HepG2 (cell line): ENCODE measurements around the gene PHF14. TPM values are rescaled to one million over a fixed set of nuclear protein-coding genes. Genes with fewer than 3 reads are reported as not detected.

Experiments used
- HES4 ChIP-seq: sonication (generic); formaldehyde crosslinking; IDR thresholded peaks from 2 replicates; pipeline ENCODE4 v1.9.0; 2021; ENCODE audit warnings: mild to moderate bottlenecking, missing genetic modification reagents, borderline replicate concordance
- KAT2B ChIP-seq: fragments of 150-350 bp; IDR thresholded peaks from 2 replicates; pipeline ENCODE4 v1.6.1; 2014; ENCODE audit warnings: low read depth, low read length, borderline replicate concordance
- KAT7 ChIP-seq: IDR thresholded peaks from 2 replicates; pipeline ENCODE4 v1.6.1; 2018; ENCODE audit warnings: borderline replicate concordance, missing compliant biosample characterization
- KDM5A ChIP-seq: fragments of 200-600 bp; sonication (generic); IDR thresholded peaks from 2 replicates; pipeline ENCODE4 v1.7.0; 2018; ENCODE audit warnings: antibody characterized with exemption, mild to moderate bottlenecking, low read length, borderline replicate concordance
- RFX3 ChIP-seq: IDR thresholded peaks from 2 replicates; pipeline ENCODE4 v1.6.1; 2016; ENCODE audit warnings: missing biosample characterization, missing genetic modification reagents
- RXRA ChIP-seq: sonication (generic); formaldehyde crosslinking; IDR thresholded peaks from 2 replicates; pipeline ENCODE4 v1.5.1; 2020; ENCODE audit warnings: missing genetic modification reagents
- SMC3 ChIP-seq: IDR thresholded peaks from 2 replicates; pipeline ENCODE4 v1.6.1; 2011; ENCODE audit warnings: low read length, improper control_type of control experiment
- SNRNP70 ChIP-seq: fragments of 200-400 bp; formaldehyde crosslinking; IDR thresholded peaks from 2 replicates; pipeline ENCODE4 v1.6.1; 2017; ENCODE audit warnings: mild to moderate bottlenecking, low read depth, low read length, moderate library complexity
- SRF ChIP-seq: IDR thresholded peaks from 2 replicates; pipeline ENCODE4 v1.6.1; 2011; ENCODE audit warnings: mild to moderate bottlenecking, low read depth, low read length, moderate library complexity
- STAT5B ChIP-seq: sonication (generic); formaldehyde crosslinking; IDR thresholded peaks from 2 replicates; pipeline ENCODE4 v1.4.0; 2020; ENCODE audit warnings: missing genetic modification reagents
- ZFP1 ChIP-seq: IDR thresholded peaks from 2 replicates; pipeline ENCODE4 v1.6.1; 2016
- ZFP62 ChIP-seq: sonication (generic); formaldehyde crosslinking; IDR thresholded peaks from 2 replicates; pipeline ENCODE4 v1.4.0; 2020; ENCODE audit warnings: missing genetic modification reagents
- ZSCAN22 ChIP-seq: sonication (generic); formaldehyde crosslinking; IDR thresholded peaks from 2 replicates; pipeline ENCODE4 v1.4.0; 2020; ENCODE audit warnings: mild to moderate bottlenecking, missing genetic modification reagents
- polyA plus RNA-seq, 8 experiments: library from polyadenylated mRNA; depleted of rRNA in 3 of 8; stranded (reverse) in 7 of 8; unstranded in 1 of 8; fragments of >200 nt; fragmentation: Illumina TruSeq in 4 of 8; extraction: Trizol in 4 of 8; gene quantifications; 2 replicates each; pipeline versions ENCODE4 v1.2.1 to v1.2.3, GENCODE V29; 2011 to 2016; ENCODE audit warnings: low read depth in 4 of 8, missing spikeins in 1 of 8, mixed read lengths in 1 of 8; ENCODE audit not compliant: insufficient read depth in 1 of 8
- total RNA-seq, 5 experiments: library from RNA; depleted of rRNA; stranded (reverse); fragments of >200 nt; fragmentation: Illumina TruSeq; extraction: Trizol; gene quantifications; 2 replicates each; pipeline ENCODE4 v1.2.3, GENCODE V29; 2016; ENCODE audit warnings: low read depth in 1 of 5
- TF ChIP-seq, protein P1 (sequence below), 2 experiments: fragments of 450-650 bp in 1 of 2; sonication (generic) in 1 of 2; formaldehyde crosslinking in 1 of 2; IDR thresholded peaks; 2 replicates each; pipeline versions ENCODE4 v1.6.1 to v1.8.0; 2016 to 2022; ENCODE audit warnings: antibody characterized with exemption in 1 of 2, mild to moderate bottlenecking in 1 of 2, missing genetic modification reagents in 1 of 2
- TF ChIP-seq, protein P2 (sequence below): sonication (generic); formaldehyde crosslinking; conservative IDR thresholded peaks from 2 replicates; pipeline ENCODE4 v1.4.0; 2020; ENCODE audit warnings: missing genetic modification reagents
- TF ChIP-seq, protein P3 (sequence below): sonication (generic); formaldehyde crosslinking; IDR thresholded peaks from 2 replicates; pipeline ENCODE4 v1.4.0; 2020; ENCODE audit warnings: mild to moderate bottlenecking, missing genetic modification reagents

Gene PHF14
- total and polyA plus RNA-seq, 2 of the 13 experiments (the other 11 are each of a cell fraction or from before 2014, with no cell fraction given) = 18.9 to 68.7 TPM

DNA sequence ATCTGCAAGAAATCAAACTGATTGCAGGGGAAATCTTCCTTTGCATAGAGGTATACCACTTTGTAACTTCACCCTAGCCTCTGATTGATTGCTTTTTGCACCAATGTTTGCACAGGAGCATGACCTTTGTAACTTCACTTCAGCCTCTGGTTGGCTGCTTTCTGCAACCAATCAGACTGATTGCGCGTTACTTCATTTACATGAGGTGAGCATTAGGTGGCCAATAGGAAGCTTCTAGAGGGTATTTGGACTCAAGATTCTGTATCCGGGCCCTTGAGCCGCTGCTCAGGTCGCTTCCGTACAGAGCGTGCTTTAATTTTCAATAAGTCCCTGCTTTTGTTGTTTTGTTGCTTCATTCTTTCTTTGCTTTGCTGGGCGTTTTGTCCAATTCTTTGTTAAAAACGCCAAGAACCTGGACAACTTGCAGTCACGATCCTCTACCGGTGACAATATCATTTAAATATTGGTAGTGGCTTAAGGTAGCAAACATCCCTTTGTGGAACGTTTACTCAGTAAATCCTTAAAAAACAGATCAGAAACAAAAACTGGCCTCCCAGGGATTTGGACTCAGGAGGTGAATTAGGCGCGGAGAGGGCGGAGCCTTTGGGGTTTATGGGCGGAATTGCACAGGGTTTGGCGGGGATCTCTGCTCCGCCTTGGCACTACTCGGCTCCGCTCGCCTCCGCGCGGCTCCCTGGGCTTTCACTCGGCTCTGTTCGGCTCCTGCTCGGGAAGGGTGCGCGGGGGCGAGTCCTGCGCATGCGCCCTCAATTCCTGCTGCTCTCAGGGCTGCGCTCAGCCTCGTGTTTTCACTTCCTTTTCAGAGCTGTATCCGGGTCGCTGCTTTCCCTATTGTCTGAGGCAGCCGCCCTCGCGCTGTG, at the start of gene PHF14 (continued):
- TF ChIP-seq, protein P1, sequence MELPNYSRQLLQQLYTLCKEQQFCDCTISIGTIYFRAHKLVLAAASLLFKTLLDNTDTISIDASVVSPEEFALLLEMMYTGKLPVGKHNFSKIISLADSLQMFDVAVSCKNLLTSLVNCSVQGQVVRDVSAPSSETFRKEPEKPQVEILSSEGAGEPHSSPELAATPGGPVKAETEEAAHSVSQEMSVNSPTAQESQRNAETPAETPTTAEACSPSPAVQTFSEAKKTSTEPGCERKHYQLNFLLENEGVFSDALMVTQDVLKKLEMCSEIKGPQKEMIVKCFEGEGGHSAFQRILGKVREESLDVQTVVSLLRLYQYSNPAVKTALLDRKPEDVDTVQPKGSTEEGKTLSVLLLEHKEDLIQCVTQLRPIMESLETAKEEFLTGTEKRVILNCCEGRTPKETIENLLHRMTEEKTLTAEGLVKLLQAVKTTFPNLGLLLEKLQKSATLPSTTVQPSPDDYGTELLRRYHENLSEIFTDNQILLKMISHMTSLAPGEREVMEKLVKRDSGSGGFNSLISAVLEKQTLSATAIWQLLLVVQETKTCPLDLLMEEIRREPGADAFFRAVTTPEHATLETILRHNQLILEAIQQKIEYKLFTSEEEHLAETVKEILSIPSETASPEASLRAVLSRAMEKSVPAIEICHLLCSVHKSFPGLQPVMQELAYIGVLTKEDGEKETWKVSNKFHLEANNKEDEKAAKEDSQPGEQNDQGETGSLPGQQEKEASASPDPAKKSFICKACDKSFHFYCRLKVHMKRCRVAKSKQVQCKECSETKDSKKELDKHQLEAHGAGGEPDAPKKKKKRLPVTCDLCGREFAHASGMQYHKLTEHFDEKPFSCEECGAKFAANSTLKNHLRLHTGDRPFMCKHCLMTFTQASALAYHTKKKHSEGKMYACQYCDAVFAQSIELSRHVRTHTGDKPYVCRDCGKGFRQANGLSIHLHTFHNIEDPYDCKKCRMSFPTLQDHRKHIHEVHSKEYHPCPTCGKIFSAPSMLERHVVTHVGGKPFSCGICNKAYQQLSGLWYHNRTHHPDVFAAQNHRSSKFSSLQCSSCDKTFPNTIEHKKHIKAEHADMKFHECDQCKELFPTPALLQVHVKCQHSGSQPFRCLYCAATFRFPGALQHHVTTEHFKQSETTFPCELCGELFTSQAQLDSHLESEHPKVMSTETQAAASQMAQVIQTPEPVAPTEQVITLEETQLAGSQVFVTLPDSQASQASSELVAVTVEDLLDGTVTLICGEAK (IDR thresholded peaks at IDR 0.05) = no peak
- TF ChIP-seq, protein P1 (CRISPR knock-in tag; IDR thresholded peaks at IDR 0.05) = no peak
- TF ChIP-seq ZFP62 (CRISPR knock-in tag) (no peak), STAT5B (no peak), ZFP1 (CRISPR knock-in tag) (no peak), SRF (no peak), KAT2B (no peak), SNRNP70 (no peak), KDM5A (peak; percentile 77; the same call in 1 of the 2 replicates), HES4 (no peak), RXRA (CRISPR knock-in tag) (no peak), RFX3 (CRISPR knock-in tag) (no peak), SMC3 (no peak), KAT7 (CRISPR knock-in tag) (no peak), ZSCAN22 (CRISPR knock-in tag) (no peak)
- TF ChIP-seq, protein P2, sequence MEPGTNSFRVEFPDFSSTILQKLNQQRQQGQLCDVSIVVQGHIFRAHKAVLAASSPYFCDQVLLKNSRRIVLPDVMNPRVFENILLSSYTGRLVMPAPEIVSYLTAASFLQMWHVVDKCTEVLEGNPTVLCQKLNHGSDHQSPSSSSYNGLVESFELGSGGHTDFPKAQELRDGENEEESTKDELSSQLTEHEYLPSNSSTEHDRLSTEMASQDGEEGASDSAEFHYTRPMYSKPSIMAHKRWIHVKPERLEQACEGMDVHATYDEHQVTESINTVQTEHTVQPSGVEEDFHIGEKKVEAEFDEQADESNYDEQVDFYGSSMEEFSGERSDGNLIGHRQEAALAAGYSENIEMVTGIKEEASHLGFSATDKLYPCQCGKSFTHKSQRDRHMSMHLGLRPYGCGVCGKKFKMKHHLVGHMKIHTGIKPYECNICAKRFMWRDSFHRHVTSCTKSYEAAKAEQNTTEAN (CRISPR knock-in tag) = no peak; the same call in 1 of the 2 replicates
- TF ChIP-seq, protein P3, sequence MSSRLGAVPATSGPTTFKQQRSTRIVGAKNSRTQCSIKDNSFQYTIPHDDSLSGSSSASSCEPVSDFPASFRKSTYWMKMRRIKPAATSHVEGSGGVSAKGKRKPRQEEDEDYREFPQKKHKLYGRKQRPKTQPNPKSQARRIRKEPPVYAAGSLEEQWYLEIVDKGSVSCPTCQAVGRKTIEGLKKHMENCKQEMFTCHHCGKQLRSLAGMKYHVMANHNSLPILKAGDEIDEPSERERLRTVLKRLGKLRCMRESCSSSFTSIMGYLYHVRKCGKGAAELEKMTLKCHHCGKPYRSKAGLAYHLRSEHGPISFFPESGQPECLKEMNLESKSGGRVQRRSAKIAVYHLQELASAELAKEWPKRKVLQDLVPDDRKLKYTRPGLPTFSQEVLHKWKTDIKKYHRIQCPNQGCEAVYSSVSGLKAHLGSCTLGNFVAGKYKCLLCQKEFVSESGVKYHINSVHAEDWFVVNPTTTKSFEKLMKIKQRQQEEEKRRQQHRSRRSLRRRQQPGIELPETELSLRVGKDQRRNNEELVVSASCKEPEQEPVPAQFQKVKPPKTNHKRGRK (CRISPR knock-in tag) = no peak
